Measurements from ENCODE around the gene RAI1.

DNA sequence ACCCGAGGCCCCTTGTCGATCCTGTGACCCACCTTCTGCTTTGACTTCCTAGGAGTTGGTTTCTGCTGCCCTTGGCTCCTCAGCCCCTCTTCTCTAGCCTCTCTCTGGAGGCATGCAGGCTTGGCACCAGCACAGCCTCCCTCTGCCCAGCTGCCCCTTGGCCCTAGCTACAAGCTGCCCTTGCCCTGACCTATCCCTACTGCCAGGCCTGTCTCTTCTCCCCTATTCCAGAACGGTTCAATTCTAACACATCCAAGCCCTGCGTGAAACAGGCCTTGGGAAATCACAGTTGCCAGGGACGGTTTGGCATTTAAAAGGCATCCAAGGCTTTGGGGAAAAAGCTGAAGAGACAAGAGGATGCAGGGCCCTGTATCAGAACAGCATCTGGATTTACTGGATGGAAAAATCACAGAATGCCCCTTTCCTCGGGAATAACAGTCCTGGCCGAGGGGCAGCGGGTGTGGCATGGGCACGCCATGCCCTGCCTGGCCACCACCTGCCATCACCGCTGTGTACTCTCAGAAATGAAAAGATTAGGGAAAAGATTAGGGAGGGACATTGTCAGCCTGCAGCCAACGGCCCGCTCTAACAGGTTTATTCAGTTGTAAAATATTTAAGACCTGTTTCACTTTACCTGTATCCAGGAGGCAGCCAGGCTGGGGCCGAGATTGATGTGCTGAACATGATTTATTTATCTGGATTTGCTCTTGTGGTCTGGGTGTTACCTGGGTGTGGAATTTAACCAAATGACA, 15.8 kb downstream of the RAI1 start:
- TF ChIP-seq POLR2AphosphoS5 (IDR thresholded peaks at IDR 0.05; ENCODE audit: borderline replicate concordance, low read depth, low read length), result no peak
- TF ChIP-seq EZH2 (IDR thresholded peaks at IDR 0.05), result no peak
- no peak for TF ChIP-seq FOXP2 (optimal IDR thresholded peaks at IDR 0.05; ENCODE audit: control extremely low read depth, extremely low read length, insufficient read depth)
